ENCODE data around the gene FOXL2. TPM values are rescaled to one million over a fixed set of nuclear protein-coding genes. Genes with fewer than 3 reads are reported as not detected.

Gene FOXL2
- total and polyA plus RNA-seq, 2 of the 13 experiments (the other 11 are each of a cell fraction or from before 2014, with no cell fraction given), result not detected

DNA sequence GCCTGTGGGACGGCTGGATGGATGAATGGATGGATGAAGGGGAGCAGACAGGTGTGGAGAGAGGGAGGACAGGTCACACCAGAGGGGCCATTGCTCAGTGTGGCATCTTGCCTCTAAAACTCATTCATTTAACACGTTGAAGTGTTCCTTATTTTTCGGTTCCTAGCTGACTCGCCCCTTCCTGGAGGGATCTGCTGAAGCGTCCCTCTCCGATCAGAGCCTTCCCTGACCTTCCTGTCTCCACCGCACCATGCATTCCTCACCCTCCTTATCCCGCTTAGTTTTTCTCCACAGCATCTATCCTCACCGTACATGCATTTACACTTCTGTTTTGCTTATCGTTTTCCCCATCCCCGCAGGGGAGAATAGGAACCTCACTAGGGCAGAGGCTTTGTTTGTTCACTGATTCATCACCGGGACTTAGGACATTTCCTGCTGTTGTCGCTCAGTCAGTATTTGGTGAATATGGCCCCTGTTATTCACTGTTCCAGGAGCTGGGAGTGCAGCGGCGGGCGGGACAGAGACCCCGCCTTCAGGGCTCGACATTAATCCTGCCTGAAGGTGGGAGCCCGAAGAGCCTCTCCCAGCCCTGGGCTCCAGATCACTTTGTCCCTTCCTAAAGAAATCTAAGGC lies 32.0 kb downstream of the FOXL2 start (continued):
- TF ChIP-seq, protein P1, sequence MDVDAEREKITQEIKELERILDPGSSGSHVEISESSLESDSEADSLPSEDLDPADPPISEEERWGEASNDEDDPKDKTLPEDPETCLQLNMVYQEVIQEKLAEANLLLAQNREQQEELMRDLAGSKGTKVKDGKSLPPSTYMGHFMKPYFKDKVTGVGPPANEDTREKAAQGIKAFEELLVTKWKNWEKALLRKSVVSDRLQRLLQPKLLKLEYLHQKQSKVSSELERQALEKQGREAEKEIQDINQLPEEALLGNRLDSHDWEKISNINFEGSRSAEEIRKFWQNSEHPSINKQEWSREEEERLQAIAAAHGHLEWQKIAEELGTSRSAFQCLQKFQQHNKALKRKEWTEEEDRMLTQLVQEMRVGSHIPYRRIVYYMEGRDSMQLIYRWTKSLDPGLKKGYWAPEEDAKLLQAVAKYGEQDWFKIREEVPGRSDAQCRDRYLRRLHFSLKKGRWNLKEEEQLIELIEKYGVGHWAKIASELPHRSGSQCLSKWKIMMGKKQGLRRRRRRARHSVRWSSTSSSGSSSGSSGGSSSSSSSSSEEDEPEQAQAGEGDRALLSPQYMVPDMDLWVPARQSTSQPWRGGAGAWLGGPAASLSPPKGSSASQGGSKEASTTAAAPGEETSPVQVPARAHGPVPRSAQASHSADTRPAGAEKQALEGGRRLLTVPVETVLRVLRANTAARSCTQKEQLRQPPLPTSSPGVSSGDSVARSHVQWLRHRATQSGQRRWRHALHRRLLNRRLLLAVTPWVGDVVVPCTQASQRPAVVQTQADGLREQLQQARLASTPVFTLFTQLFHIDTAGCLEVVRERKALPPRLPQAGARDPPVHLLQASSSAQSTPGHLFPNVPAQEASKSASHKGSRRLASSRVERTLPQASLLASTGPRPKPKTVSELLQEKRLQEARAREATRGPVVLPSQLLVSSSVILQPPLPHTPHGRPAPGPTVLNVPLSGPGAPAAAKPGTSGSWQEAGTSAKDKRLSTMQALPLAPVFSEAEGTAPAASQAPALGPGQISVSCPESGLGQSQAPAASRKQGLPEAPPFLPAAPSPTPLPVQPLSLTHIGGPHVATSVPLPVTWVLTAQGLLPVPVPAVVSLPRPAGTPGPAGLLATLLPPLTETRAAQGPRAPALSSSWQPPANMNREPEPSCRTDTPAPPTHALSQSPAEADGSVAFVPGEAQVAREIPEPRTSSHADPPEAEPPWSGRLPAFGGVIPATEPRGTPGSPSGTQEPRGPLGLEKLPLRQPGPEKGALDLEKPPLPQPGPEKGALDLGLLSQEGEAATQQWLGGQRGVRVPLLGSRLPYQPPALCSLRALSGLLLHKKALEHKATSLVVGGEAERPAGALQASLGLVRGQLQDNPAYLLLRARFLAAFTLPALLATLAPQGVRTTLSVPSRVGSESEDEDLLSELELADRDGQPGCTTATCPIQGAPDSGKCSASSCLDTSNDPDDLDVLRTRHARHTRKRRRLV (CRISPR knock-in tag; IDR thresholded peaks at IDR 0.05), result 0 out of 2 replicates have a peak, but pooled peaks have one; percentile 29
- TF ChIP-seq ZNF709 (CRISPR knock-in tag; IDR thresholded peaks at IDR 0.05) (peak; percentile 79; the same call in 1 of the 2 replicates), ZNF292 (CRISPR knock-in tag; IDR thresholded peaks at IDR 0.05; ENCODE audit: borderline replicate concordance, low read depth) (0 out of 2 replicates have a peak, but pooled peaks have one; percentile 60), HNRNPH1 (optimal IDR thresholded peaks at IDR 0.05; ENCODE audit: low read depth, low read length) (no peak), ZEB1 (IDR thresholded peaks at IDR 0.05; ENCODE audit: insufficient replicate concordance, low read depth) (peak; percentile 55), NONO (IDR thresholded peaks at IDR 0.05) (no peak), NONO (CRISPR knock-in tag; conservative IDR thresholded peaks at IDR 0.05) (peak; percentile 17; the same call in 1 of the 2 replicates), ZSCAN29 (CRISPR knock-in tag; conservative IDR thresholded peaks at IDR 0.05) (peak; percentile 30; the same call in 1 of the 2 replicates), SOX6 (IDR thresholded peaks at IDR 0.05) (no peak), SOX6 (CRISPR knock-in tag; IDR thresholded peaks at IDR 0.05) (peak; percentile 62), MZF1 (CRISPR knock-in tag; IDR thresholded peaks at IDR 0.05; ENCODE audit: borderline replicate concordance) (no peak), ZNF746 (CRISPR knock-in tag; IDR thresholded peaks at IDR 0.05) (no peak), PITX1 (CRISPR knock-in tag; IDR thresholded peaks at IDR 0.05) (peak; percentile 20), ZNF431 (CRISPR knock-in tag; IDR thresholded peaks at IDR 0.05; ENCODE audit: borderline replicate concordance, low read depth) (0 out of 2 replicates have a peak, but pooled peaks have one; percentile 12), RXRA (CRISPR knock-in tag; IDR thresholded peaks at IDR 0.05) (peak; percentile 58; the same call in 1 of the 2 replicates), ZNF644 (CRISPR knock-in tag; IDR thresholded peaks at IDR 0.05; ENCODE audit: low read depth) (peak; percentile 22; the same call in 1 of the 2 replicates), ELF3 (CRISPR knock-in tag; IDR thresholded peaks at IDR 0.05) (peak; percentile 80; the same call in 1 of the 2 replicates), ZKSCAN5 (CRISPR knock-in tag; IDR thresholded peaks at IDR 0.05) (no peak), TEAD3 (CRISPR knock-in tag; optimal IDR thresholded peaks at IDR 0.05; ENCODE audit: borderline replicate concordance) (peak; percentile 46), KDM5B (CRISPR knock-in tag; IDR thresholded peaks at IDR 0.05; ENCODE audit: borderline replicate concordance) (peak; percentile 25; the same call in 1 of the 2 replicates), SOX13 (IDR thresholded peaks at IDR 0.05) (no peak), SOX13 (CRISPR knock-in tag; conservative IDR thresholded peaks at IDR 0.05 in 1 of 2, IDR thresholded peaks at IDR 0.05 in 1 of 2) (peak in 1 of 2 experiments; percentile 30; a peak in 1 of 4 replicates), SMAD1 (CRISPR knock-in tag; IDR thresholded peaks at IDR 0.05; ENCODE audit: borderline replicate concordance, low read depth) (no peak)
- TF ChIP-seq, protein P2, sequence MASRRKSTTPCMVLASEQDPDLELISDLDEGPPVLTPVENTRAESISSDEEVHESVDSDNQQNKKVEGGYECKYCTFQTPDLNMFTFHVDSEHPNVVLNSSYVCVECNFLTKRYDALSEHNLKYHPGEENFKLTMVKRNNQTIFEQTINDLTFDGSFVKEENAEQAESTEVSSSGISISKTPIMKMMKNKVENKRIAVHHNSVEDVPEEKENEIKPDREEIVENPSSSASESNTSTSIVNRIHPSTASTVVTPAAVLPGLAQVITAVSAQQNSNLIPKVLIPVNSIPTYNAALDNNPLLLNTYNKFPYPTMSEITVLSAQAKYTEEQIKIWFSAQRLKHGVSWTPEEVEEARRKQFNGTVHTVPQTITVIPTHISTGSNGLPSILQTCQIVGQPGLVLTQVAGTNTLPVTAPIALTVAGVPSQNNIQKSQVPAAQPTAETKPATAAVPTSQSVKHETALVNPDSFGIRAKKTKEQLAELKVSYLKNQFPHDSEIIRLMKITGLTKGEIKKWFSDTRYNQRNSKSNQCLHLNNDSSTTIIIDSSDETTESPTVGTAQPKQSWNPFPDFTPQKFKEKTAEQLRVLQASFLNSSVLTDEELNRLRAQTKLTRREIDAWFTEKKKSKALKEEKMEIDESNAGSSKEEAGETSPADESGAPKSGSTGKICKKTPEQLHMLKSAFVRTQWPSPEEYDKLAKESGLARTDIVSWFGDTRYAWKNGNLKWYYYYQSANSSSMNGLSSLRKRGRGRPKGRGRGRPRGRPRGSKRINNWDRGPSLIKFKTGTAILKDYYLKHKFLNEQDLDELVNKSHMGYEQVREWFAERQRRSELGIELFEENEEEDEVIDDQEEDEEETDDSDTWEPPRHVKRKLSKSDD (CRISPR knock-in tag; IDR thresholded peaks at IDR 0.05; ENCODE audit: low read depth), result 0 out of 2 replicates have a peak, but pooled peaks have one; percentile 15
